Stimulated activated naive CD4-positive, alpha-beta T cell (primary cell): ENCODE results near the gene CFAP53.
"Not testable (repeated sequence)": the region's sequence is repeated elsewhere in the genome, so short reads cannot be mapped to it uniquely, and the experiment has no call there.

ENCODE experiments used
- DNase-seq, 6 experiments: peaks; one replicate each; lab custom pipeline; 2025; lab: John Stamatoyannopoulos, UW

The CFAP53 gene

DNA sequence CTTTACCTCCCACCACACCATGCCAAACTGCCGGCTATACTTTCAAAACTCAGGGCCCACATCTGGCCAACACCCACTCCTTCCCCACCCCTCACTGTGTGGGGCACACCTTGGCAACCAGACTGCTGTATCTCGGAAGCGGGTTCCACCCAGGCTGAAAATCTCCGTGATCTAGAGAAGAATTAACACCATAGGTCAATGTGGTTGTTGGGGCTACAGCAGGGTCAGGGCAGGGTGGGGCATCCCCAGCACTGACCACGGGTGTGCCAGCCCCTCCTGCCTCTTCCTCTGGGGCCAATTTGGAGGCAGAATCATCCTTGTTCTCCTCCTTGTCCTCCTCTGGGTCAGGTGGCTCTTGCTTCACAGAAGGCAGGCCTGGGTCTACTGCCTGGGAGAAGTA is 6.3 kb upstream of the CFAP53 start:
- no peak for DNase-seq

DNA sequence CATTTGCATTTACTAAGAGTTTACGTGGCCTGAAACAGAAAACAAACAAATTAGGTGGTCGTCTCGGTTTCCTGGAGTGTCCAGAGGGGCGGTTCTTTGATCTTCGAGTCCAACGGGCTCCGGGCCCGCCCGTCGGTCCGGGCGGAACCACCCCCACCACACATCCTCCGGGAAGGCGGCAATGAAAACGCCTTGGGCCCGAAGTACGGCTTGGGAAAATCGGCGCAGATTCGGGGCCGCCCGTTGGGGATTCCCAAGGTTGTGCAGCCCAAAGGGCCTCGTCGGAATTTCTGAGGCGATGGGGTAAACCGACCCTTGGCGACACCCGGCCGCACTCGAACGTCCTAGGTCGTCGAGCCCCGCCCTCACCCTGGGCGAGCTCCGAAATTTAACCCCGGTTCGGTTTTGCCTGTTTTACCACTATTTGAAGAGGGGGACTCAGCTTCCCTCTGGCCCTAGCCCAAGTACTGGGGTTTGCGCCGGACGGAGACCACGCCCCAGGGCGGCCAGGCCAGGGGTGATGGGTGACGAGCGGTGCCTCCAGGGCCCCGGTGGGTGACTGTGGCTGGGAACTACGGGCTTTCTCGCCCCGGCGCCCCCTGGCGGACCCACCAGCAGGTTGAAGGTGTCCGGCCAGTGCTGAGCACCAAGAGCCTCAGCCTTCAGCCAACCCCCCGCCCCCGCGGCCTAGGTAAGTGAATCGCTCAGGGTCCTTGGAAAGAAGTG is 1.9 kb upstream of the CFAP53 start:
- peak; percentile 44 to 70 (median 59) for DNase-seq

GRCh38 chr18:50262977-50263376 is 3.3 kb downstream of the CFAP53 start:
- DNase-seq = no peak

DNA sequence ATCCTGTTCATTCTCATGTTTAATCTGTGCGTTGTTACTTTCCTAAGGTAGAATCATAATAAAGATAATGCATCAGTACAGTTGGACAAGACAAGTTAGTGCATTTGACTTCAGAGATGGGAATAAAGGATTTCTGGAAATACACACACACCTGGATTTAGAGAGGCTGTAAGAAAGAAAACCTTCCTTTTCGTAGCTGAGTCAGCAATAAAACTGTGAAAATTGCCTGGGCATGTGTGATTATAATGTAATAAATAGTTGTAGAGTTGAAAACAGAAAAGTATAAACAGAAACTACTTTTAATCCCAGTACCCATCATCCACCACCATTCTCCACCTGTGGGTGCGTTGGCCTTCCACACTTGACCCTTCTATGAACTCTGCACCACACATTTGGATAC is 15.4 kb downstream of the CFAP53 start:
- DNase-seq = no peak

- no peak for DNase-seq
Measured at GRCh38 chr18:50249576-50249975, 16.7 kb downstream of the CFAP53 start.

GRCh38 chr18:50247561-50247960 is 18.7 kb downstream of the CFAP53 start:
- DNase-seq = no peak

DNA sequence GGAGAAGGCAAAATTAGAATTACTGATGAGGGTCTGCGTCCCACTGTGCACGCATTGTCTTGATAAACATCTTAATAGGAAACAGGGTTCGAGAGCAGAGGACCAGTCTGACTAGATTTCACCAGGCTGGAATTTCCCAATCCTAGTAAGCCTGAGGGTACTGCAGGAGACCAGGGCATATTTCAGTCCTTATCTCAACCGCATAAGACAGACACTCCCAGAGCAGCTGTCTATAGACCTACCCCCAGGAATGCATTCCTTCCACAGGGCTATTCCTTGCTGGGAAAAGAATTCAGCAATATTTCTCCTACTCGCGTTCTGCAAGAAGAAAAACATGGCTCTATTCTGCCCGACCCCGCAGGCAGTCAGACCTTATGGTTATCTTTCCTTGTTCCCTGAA is 24.5 kb downstream of the CFAP53 start:
- not testable (repeated sequence) for DNase-seq

- no peak for DNase-seq
Measured at GRCh38 chr18:50240080-50240563, 26.2 kb downstream of the CFAP53 start.

DNA sequence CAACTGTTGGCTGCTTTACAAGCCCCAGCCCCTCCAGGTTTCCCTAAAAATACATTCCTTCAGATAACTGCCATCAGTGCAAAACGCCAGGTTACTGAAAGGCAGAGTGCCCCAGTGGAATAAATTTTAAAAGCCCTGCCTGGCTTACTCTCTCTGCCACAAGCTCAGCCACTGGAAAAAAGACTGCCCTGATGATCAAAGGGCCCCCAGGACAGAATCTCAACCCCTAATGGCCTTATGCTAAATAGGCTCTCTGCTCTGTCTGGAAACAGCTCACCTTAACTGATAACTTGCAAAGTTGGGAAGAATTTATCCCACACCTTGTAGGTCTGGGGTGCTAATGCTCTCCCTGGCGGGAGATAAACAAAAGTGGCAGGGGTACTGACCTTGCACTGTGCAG is 33.9 kb downstream of the CFAP53 start:
- no peak for DNase-seq

GRCh38 chr18:50231621-50232020 is 34.7 kb downstream of the CFAP53 start:
- no peak for DNase-seq

DNA sequence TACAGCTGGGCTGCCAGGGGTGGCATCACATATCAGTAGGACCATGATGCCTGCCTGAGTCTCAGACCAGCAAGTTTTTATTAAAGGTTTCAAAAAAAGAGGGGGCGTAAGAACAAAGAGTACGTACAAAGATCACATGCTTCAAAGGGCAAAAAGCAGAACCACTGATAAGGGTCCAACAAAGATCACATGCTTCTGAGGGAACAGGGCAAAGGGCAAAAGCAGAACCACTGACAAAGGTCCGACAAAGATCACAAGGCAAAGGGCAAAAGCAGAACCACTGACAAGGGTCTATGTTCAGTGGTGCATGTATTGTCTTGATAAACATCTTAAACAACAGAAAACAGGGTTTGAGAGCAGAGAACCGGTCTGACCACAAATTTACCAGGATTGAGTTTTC is 46.0 kb downstream of the CFAP53 start:
- DNase-seq = not testable (repeated sequence)

DNA sequence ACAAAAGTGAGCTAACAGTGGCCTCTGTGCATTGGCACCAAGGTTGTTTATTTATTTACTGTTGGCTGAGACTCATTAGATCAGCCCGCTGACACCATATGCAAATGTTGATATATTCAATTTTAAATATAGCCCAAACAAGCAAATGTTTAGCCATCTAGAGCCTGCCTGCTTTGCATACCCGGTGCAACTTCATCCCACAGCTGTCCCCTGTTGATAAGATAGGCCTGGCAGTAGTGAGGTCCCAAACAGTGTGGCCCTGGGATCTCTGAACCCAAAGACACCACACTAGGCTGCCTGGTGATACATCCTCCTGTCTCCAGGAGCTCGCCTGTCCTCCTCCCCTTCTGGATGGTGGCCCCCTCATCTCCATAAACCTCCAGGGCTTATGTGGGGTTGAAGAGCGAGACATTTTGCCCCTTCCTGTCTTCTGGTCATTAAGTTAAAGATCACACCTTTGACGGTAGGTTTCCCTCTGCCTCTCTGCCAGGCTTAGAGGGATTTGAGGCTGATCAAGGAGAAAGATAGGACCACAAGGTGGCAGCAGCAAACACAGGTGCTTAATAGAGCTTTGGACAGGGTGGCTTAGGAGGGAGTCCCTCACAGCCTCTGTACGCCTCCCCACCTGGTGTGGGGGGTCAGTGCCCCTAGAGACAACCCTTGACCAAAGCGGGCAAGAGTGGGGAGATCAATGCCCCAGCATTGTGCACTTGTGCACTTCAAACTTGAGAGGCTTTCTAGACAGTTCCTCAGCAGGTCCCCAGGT is 47.7 kb downstream of the CFAP53 start:
- DNase-seq = peak in 3 of 6 experiments; percentile 4 to 17 (median 13)

DNA sequence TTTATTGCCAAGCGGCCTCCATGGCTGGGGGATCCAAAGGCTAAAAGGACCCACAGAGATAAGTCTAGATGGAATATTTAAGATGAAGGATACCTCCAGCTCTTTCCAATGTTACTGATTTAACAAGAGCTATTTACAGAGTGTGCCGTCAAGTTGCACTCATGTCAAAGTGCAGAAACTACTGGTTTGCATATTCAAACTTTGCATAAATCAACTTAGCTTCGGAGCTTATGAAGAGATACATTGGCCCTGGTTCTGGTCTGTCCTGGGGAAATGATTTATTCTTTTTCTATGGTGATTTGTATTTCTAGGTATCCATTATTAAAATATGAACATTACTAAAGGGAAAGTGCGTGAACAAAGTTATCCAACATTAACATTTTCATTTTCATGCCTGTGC is 57.0 kb downstream of the CFAP53 start:
- DNase-seq = no peak

DNA sequence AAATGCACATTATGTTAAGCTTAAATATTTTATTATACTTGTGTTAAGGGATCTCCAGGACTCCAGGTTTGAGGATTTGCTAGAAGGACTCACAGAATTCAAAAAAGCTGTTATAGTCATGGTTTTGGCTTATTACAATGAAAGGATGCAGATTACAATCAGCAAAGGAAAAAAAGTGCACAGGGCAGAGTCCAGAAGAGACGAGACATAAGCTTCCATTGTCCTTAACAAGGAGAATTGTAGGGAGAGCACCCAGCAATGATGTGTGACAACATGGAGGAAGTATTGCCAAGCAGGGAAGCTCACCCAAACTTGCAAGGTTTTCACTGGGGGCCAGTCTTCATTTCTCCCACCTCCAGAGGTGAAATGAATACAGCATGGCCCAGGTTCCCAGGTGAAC is 58.6 kb downstream of the CFAP53 start:
- no peak for DNase-seq

- no peak for DNase-seq
Measured at GRCh38 chr18:50203801-50204604, 62.3 kb downstream of the CFAP53 start.

DNA sequence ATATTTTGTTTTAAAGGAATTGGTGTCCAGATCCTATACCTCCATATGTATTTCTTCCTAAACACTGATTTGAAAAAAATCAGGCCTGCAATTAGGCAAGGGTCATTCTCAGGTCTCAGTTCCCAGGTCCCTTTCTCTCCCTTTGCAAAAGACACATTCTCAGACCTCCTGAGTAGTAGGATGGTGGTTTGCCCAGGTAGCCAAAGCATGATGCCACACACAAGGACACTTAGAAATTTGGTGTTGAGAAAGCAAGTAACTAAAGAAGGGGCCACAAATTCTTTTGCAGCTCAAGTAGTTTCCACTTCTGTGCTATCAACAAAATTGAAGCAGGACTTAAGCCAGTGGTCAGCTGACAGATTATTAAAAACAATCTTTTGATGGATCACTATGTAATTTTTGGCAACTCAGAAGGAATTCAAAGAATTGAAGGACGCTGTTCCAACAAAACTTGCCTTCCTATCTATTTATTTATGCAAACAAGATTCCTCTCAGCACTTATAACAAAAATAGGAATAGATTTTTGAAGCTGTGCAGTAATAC is 64.7 kb downstream of the CFAP53 start:
- no peak for DNase-seq

GRCh38 chr18:50199921-50200320 is 66.4 kb downstream of the CFAP53 start:
- no peak for DNase-seq

GRCh38 chr18:50199346-50199855 is 66.9 kb downstream of the CFAP53 start:
- DNase-seq = no peak

GRCh38 chr18:50196261-50196660 is 70.0 kb downstream of the CFAP53 start:
- DNase-seq = no peak

DNA sequence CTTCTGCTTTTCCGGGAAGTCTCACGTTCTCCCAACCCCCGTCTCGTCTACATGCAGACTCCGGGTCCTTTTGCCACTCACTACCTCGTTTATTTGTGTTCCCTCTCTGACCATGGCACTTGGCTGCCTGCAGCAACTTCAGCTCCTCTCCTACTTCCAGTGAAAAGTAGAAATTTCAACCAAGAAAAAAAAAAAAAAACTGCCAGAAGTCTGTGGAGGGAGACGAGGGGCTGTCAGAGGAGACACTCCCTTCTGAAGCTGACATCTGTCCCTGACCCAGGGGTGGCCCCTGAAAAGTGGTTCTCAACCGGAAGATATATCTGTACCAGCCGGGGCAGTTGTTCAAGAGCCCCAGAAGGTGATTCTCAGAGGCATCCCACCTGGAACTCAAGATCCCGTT is 70.6 kb downstream of the CFAP53 start:
- no peak for DNase-seq

DNA sequence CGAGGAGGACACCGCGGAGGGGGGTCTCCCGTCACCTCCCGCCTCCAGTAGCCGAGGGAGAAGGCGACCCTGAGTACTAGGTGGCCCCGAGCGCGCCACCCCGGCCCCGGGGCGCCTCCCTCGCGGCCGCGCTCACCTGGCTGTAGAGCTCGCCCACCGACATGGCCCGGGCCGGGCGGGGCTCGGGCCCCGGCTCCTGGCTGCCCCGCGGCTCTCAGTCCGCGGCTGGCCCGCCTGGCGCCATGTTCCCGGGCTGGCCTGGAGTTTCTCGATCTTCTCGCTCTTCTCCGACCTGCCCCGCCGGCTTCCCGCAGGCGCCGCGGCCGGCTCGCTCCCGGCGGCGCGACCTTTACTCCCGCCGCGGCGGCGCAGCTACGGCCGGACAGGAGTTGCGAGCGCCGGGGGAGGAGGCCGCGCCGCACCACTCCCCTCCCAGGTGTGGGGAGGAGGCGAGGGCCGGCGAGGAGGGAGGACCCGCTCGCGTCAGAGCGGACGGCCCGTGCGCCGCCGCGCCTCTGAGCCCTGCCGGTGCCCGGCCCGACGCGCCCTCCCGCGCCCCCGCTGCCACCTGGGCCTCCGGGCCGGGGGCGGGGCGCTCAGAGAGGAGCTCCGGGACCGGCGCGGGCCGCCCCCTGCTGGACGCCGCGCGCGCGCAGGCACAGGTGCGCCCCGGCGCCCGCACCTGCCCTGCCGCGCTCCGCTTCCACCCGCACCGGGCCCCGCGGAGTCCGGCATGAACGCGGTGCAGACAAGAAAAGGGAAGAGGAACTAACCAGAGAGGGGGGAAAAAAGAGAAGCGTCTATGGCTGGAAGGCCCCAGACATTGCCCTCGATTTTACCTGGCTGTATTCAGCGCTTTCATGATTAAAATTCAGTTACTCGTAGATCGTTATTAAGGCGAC is 71.4 kb downstream of the CFAP53 start, which contains the start of gene MYO5B:
MYO5B (minus strand) TSS at position 517 of the 902 bp plus-strand sequence; CDS start at position 163, 354 bp downstream.
- DNase-seq = peak in 4 of 6 experiments; percentile 20 to 38 (median 22)
